Spleen (tissue), 7 donors: ENCODE results near the gene PANK4.

Experiments
- POLR2AphosphoS5 ChIP-seq, 3 donors: sonication (generic); formaldehyde crosslinking; IDR thresholded peaks; one replicate each; pipeline ENCODE4 v1.5.1; 2017; ENCODE audit warnings: antibody characterized with exemption in 3 of 3
- TF ChIP-seq, protein P1 (sequence below), 11 experiments: fragments of 200-600 bp in 7 of 11; fragments of 450-650 bp in 4 of 11; sonication (generic) in 4 of 11; IDR thresholded peaks in 8 of 11; conservative IDR thresholded peaks in 3 of 11; 1 replicate in 7 of 11; 2 replicates in 4 of 11; pipeline versions ENCODE4 v1.4.0 to v1.8.0; 2016 to 2021; ENCODE audit warnings: antibody characterized with exemption in 11 of 11, inconsistent platforms in 4 of 11, mild to moderate bottlenecking in 1 of 11
- donor health status: DM: no; HTN: no; CAD: no; lungs with moderate emphysema.
- donor health status: DM: no; HTN: no; CAD: no.
- donor health status: DM: no; HTN: no; CAD: no.

DNA sequence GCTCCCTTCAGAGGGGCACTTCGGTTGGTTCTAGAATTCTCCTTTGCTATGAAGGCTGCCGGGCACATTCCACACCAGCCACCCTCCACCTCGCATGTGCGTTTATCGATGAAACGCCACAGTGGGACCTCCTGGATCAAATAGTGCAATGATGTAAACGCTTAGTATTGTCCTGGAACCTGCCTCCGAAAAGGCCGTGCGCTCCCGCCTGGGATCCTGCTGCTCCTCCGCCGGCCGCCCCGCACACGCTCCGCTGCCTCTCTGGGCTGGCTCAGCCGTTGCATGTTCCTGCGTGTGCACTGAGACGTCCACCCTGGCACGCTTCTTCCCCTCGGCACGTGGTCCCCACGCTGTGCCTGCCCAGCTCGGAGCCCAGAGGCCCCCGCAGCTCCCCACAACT, 25.8 kb upstream of the PANK4 start:
- TF ChIP-seq, protein P1, sequence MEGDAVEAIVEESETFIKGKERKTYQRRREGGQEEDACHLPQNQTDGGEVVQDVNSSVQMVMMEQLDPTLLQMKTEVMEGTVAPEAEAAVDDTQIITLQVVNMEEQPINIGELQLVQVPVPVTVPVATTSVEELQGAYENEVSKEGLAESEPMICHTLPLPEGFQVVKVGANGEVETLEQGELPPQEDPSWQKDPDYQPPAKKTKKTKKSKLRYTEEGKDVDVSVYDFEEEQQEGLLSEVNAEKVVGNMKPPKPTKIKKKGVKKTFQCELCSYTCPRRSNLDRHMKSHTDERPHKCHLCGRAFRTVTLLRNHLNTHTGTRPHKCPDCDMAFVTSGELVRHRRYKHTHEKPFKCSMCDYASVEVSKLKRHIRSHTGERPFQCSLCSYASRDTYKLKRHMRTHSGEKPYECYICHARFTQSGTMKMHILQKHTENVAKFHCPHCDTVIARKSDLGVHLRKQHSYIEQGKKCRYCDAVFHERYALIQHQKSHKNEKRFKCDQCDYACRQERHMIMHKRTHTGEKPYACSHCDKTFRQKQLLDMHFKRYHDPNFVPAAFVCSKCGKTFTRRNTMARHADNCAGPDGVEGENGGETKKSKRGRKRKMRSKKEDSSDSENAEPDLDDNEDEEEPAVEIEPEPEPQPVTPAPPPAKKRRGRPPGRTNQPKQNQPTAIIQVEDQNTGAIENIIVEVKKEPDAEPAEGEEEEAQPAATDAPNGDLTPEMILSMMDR (IDR thresholded peaks at IDR 0.05 in 8 of 11, conservative IDR thresholded peaks at IDR 0.05 in 3 of 11): no peak
- peak in 2 of 3 donors; percentile 31 to 52 for TF ChIP-seq POLR2AphosphoS5 (IDR thresholded peaks at IDR 0.05)
